Small intestine (tissue), 7 donors: ENCODE measurements around the gene GTF2A1L. TPM values are rescaled to one million over a fixed set of nuclear protein-coding genes. Genes with fewer than 3 reads are reported as not detected.
A peak's percentile ranks its signal among the peaks of the same experiment; 100 is the strongest.
"Not testable (repeated sequence)": the region's sequence is repeated elsewhere in the genome, so short reads cannot be mapped to it uniquely, and the experiment has no call there.

ENCODE experiments used
- DNase-seq, 2 donors: peaks; one replicate each; pipeline versions ENCODE4 v3.0.0 to v3.0.0-alpha.2; 2013
- FAIRE-seq: peaks from 2 replicates; lab custom pipeline; 2012; peaks lifted over from hg19 to GRCh38; lab: Jason Lieb, UNC
- H3K27ac ChIP-seq, 3 donors: one replicate each; pipeline ENCODE4 v1.5.1; 2013; ENCODE audit warnings: low read length in 2 of 3, mild to moderate bottlenecking in 2 of 3, control low read depth in 1 of 3, inconsistent platforms in 1 of 3, low read depth in 1 of 3, moderate library complexity in 1 of 3
- H3K27me3 ChIP-seq, 3 donors: one replicate each; pipeline ENCODE4 v1.6.1; 2013; ENCODE audit warnings: low read length in 3 of 3, inconsistent platforms in 1 of 3; ENCODE audit not compliant: control insufficient read depth in 3 of 3, insufficient read depth in 3 of 3
- H3K36me3 ChIP-seq, 3 donors: one replicate each; pipeline ENCODE4 v1.6.1; 2013; ENCODE audit warnings: low read length in 3 of 3, inconsistent platforms in 1 of 3, low read depth in 1 of 3, mild to moderate bottlenecking in 1 of 3, moderate library complexity in 1 of 3; ENCODE audit not compliant: control insufficient read depth in 3 of 3, insufficient read depth in 2 of 3
- H3K4me1 ChIP-seq, 3 donors: one replicate each; pipeline ENCODE4 v1.6.1; 2013; ENCODE audit warnings: low read length in 2 of 3, inconsistent platforms in 1 of 3, low read depth in 1 of 3, mild to moderate bottlenecking in 1 of 3, moderate library complexity in 1 of 3; ENCODE audit not compliant: control insufficient read depth in 3 of 3, insufficient read depth in 2 of 3
- H3K4me3 ChIP-seq, 3 donors: one replicate each; pipeline ENCODE4 v1.5.1; 2013; ENCODE audit warnings: low read length in 3 of 3, control low read depth in 1 of 3, inconsistent platforms in 1 of 3, low read depth in 1 of 3, mild to moderate bottlenecking in 1 of 3, moderate library complexity in 1 of 3
- H3K9me3 ChIP-seq, 2 donors: one replicate each; pipeline ENCODE4 v1.6.1; 2013; ENCODE audit warnings: low read depth in 1 of 2, low read length in 1 of 2; ENCODE audit not compliant: control insufficient read depth in 2 of 2, insufficient read depth in 1 of 2
- WGBS, 3 donors: extraction: QIAGEN DNeasy Blood & Tissue Kit; methylation state at CpG; one replicate each; pipeline ENCODE4 v1.1.7; 2013; 5-methylcytosine and 5-hydroxymethylcytosine counted together
- polyA plus RNA-seq, 4 donors: library from polyadenylated mRNA; stranded (reverse) in 3 of 4; unstranded in 1 of 4; fragments of 200-250 nt in 3 of 4; fragments of 120-200 nt in 1 of 4; gene quantifications; one replicate each; pipeline versions ENCODE4 v1.2.1 to v1.2.3, GENCODE V29; 2013
- donor health status: healthy with polysubstance abuse.
- donor health status: control.
- donor health status: control.
- donor health status: Bipolar disorder and iron deficiency.
- donor health status: healthy.

The GTF2A1L gene
- polyA plus RNA-seq, 4 donors, result 0.04 to 1.6 (median 0.39) TPM; not detected in 1

GRCh38 chr2:48586433-48586832 lies 31.2 kb upstream of the GTF2A1L start:
- DNase-seq (no peak), FAIRE-seq (no peak)
- H3K27me3 ChIP-seq, result no peaks in the 10 kb centered on the region
- 46 to 54% (median 53%) methylated on average over 4 of the region's 4 CpGs for WGBS, 3 donors
- H3K4me3 ChIP-seq, result no peak overlapping the region
- no peaks in the 10 kb centered on the region for H3K4me1 ChIP-seq
- H3K36me3 ChIP-seq, result peaks cover 0 to 3% (median 0%) of the 10 kb centered on the region in 3 donors
- H3K27ac ChIP-seq, result no peak overlapping the region
- H3K9me3 ChIP-seq, result no peaks in the 10 kb centered on the region

GRCh38 chr2:48587560-48587959 lies 30.1 kb upstream of the GTF2A1L start:
- 76 to 84% (median 83%) methylated on average over 5 of the region's 5 CpGs for WGBS, 3 donors
- no peak overlapping the region for H3K27ac ChIP-seq
- no peaks in the 10 kb centered on the region for H3K9me3 ChIP-seq
- H3K4me3 ChIP-seq, result no peak overlapping the region
- peaks cover 0 to 3% (median 0%) of the 10 kb centered on the region in 3 donors for H3K36me3 ChIP-seq
- no peaks in the 10 kb centered on the region for H3K27me3 ChIP-seq
- DNase-seq (no peak), FAIRE-seq (no peak)
- H3K4me1 ChIP-seq, result no peaks in the 10 kb centered on the region

GRCh38 chr2:48587961-48588360 lies 29.7 kb upstream of the GTF2A1L start:
- no peak for FAIRE-seq
- peaks cover 0 to 3% (median 0%) of the 10 kb centered on the region in 3 donors for H3K36me3 ChIP-seq
- H3K27me3 ChIP-seq, result no peaks in the 10 kb centered on the region
- WGBS, 3 donors, result 91 to 94% (median 94%) methylated on average over 3 of the region's 3 CpGs
- DNase-seq, result no peak
- no peak overlapping the region for H3K27ac ChIP-seq
- H3K4me3 ChIP-seq, result no peak overlapping the region
- H3K9me3 ChIP-seq, result no peaks in the 10 kb centered on the region
- H3K4me1 ChIP-seq, result no peaks in the 10 kb centered on the region

- 47 to 92% (median 55%) methylated on average over 1 of the region's 1 CpG for WGBS, 3 donors
- no peaks in the 10 kb centered on the region for H3K4me1 ChIP-seq
- DNase-seq (no peak), FAIRE-seq (no peak)
- peaks cover 0 to 3% (median 0%) of the 10 kb centered on the region in 3 donors for H3K36me3 ChIP-seq
- no peaks in the 10 kb centered on the region for H3K27me3 ChIP-seq
- no peak overlapping the region for H3K4me3 ChIP-seq
- no peaks in the 10 kb centered on the region for H3K9me3 ChIP-seq
- no peak overlapping the region for H3K27ac ChIP-seq
Observed at GRCh38 chr2:48588745-48589144, 28.9 kb upstream of the GTF2A1L start.

GRCh38 chr2:48589170-48589767 lies 28.4 kb upstream of the GTF2A1L start:
- Histone ChIP-seq H3K27me3 (no peaks in the 10 kb centered on the region), H3K27ac (no peak overlapping the region), H3K36me3 (peaks cover 0 to 3% (median 0%) of the 10 kb centered on the region in 3 donors), H3K4me3 (no peak overlapping the region), H3K4me1 (no peaks in the 10 kb centered on the region), H3K9me3 (no peaks in the 10 kb centered on the region)
- DNase-seq, result peak; percentile 4 to 34
- 31 to 38% (median 34%) methylated on average over 5 of the region's 5 CpGs for WGBS, 3 donors
- FAIRE-seq, result no peak

- no peaks in the 10 kb centered on the region for H3K9me3 ChIP-seq
- H3K27me3 ChIP-seq, result no peaks in the 10 kb centered on the region
- H3K27ac ChIP-seq, result no peak overlapping the region
- no peaks in the 10 kb centered on the region for H3K4me1 ChIP-seq
- FAIRE-seq, result no peak
- no peak for DNase-seq
- 70 to 87% (median 71%) methylated on average over 1 of the region's 1 CpG for WGBS, 3 donors
- H3K4me3 ChIP-seq, result no peak overlapping the region
- H3K36me3 ChIP-seq, result no peaks in the 10 kb centered on the region
Observed at GRCh38 chr2:48590017-48590416, 27.6 kb upstream of the GTF2A1L start.

GRCh38 chr2:48592067-48592466 lies 25.6 kb upstream of the GTF2A1L start:
- Histone ChIP-seq H3K27me3 (no peaks in the 10 kb centered on the region), H3K4me3 (no peak overlapping the region), H3K9me3 (no peaks in the 10 kb centered on the region), H3K36me3 (no peaks in the 10 kb centered on the region), H3K4me1 (no peaks in the 10 kb centered on the region), H3K27ac (no peak overlapping the region)
- DNase-seq (no peak), FAIRE-seq (no peak)
- WGBS, 3 donors, result 84 to 95% (median 92%) methylated on average over 2 of the region's 2 CpGs

GRCh38 chr2:48596751-48597150 lies 20.9 kb upstream of the GTF2A1L start:
- H3K27me3 ChIP-seq, H3K27ac ChIP-seq, H3K9me3 ChIP-seq, H3K4me1 ChIP-seq, DNase-seq, H3K4me3 ChIP-seq, H3K36me3 ChIP-seq, FAIRE-seq: not testable (repeated sequence)
- 90 to 99% (median 96%) methylated on average over 7 of the region's 7 CpGs for WGBS, 3 donors

- WGBS, 3 donors, result 43 to 86% (median 45%) methylated on average over 2 of the region's 2 CpGs
- Histone ChIP-seq H3K36me3 (no peaks in the 10 kb centered on the region), H3K4me1 (no peaks in the 10 kb centered on the region), H3K4me3 (no peak overlapping the region), H3K27ac (no peak overlapping the region), H3K27me3 (no peaks in the 10 kb centered on the region), H3K9me3 (no peaks in the 10 kb centered on the region)
- FAIRE-seq (no peak), DNase-seq (no peak)
Observed at GRCh38 chr2:48597492-48597891, 20.2 kb upstream of the GTF2A1L start.
